WTC11 (cell line): ENCODE results near the gene SORL1.

Source experiments
- TF ChIP-seq, protein P1 (sequence below): fragments of 200-600 bp; IDR thresholded peaks from 2 replicates; pipeline ENCODE4 v1.8.0; 2022; ENCODE audit warnings: antibody characterized with exemption
- TF ChIP-seq, protein P2 (sequence below): sonication (generic); formaldehyde crosslinking; IDR thresholded peaks from 2 replicates; pipeline ENCODE4 v1.8.1; 2023; ENCODE audit warnings: mild to moderate bottlenecking, missing genetic modification reagents, moderate library complexity

DNA sequence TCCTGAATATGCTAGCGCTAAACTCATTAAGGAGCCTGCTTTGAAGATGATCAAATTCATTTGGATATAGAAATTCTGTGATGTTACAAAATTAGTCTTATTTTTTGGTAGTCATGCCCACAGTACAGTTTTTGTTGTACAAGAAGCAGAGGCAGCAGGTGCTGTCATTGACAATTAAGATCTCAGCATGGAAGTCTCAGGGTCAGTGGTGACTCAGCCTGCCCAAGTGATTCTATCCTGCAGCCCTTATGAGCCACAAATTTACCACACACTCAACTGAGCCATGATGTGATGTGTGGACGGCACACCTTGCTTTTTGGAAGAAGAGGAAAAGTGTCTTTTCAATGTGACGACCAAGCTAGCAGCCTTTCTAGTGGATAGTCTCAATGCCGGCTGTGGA lies 154.2 kb downstream of the SORL1 start:
- TF ChIP-seq, protein P1, sequence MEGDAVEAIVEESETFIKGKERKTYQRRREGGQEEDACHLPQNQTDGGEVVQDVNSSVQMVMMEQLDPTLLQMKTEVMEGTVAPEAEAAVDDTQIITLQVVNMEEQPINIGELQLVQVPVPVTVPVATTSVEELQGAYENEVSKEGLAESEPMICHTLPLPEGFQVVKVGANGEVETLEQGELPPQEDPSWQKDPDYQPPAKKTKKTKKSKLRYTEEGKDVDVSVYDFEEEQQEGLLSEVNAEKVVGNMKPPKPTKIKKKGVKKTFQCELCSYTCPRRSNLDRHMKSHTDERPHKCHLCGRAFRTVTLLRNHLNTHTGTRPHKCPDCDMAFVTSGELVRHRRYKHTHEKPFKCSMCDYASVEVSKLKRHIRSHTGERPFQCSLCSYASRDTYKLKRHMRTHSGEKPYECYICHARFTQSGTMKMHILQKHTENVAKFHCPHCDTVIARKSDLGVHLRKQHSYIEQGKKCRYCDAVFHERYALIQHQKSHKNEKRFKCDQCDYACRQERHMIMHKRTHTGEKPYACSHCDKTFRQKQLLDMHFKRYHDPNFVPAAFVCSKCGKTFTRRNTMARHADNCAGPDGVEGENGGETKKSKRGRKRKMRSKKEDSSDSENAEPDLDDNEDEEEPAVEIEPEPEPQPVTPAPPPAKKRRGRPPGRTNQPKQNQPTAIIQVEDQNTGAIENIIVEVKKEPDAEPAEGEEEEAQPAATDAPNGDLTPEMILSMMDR: no peak
- TF ChIP-seq, protein P2, sequence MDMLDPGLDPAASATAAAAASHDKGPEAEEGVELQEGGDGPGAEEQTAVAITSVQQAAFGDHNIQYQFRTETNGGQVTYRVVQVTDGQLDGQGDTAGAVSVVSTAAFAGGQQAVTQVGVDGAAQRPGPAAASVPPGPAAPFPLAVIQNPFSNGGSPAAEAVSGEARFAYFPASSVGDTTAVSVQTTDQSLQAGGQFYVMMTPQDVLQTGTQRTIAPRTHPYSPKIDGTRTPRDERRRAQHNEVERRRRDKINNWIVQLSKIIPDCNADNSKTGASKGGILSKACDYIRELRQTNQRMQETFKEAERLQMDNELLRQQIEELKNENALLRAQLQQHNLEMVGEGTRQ (CRISPR knock-in tag): no peak
